Measurements from ENCODE around the gene ZNF558. TPM values are rescaled to one million over a fixed set of nuclear protein-coding genes. Genes with fewer than 3 reads are reported as not detected.
A peak's percentile ranks its signal among the peaks of the same experiment; 100 is the strongest.

Gene ZNF558
- total RNA-seq, 1 experiment from 2014 or later = 28.7 TPM

DNA sequence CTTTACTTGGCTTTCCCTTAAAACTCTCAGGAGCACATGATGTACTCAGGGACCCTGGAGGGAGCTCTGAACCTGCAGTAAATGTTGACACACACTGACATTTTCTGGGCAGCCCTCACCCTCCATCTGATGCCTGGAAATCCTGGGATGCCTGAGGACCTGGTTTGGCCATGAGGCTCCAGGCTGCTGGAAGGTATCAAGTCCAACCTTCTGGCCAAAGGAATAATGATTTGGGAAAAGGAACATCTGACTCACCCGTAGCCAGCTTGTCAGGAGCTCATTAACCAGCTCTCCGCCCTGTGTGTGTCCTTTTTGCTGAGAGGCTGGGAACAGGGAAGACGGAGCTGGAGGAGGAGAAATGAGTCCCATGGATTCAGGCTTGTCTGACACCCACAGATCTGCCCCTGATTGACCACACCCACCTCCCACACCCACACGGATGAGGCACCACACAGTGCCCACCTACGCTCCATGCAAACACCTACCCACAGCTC lies 10.3 kb downstream of the ZNF558 start:
- Histone ChIP-seq H3K27ac (no peak overlapping the region), H3K4me2 (no peak overlapping the region), H3F3A (ENCODE audit: insufficient read depth, low read depth) (no peaks in the 10 kb centered on the region), H3K4me1 (replicated peaks; ENCODE audit: insufficient read depth) (no peaks in the 10 kb centered on the region), H3K4me3 (no peak overlapping the region), H3K9me2 (ENCODE audit: insufficient read depth) (no peaks in the 10 kb centered on the region), H3K79me2 (ENCODE audit: low read depth) (no peaks in the 10 kb centered on the region), H2AFZ (no peak overlapping the region), H3K9me3 (ENCODE audit: insufficient read depth, low read depth) (peaks cover 20% of the 10 kb centered on the region), H4K20me1 (ENCODE audit: insufficient read depth) (no peaks in the 10 kb centered on the region), H3K36me3 (ENCODE audit: low read depth) (peaks cover 47% of the 10 kb centered on the region), H3K27me3 (ENCODE audit: insufficient read depth, low read depth) (no peaks in the 10 kb centered on the region)
- ChIA-PET CTCF (no interaction called here), POLR2A (ENCODE audit: unreplicated experiment) (interaction anchor here (0.7 kb wide), 1 partner anchor 197 kb away, joined by 3 read pairs; no protein-coding TSS in a partner anchor)
- no TSS peak for BruUV-seq (replicated peaks)
- TF ChIP-seq, protein P1, sequence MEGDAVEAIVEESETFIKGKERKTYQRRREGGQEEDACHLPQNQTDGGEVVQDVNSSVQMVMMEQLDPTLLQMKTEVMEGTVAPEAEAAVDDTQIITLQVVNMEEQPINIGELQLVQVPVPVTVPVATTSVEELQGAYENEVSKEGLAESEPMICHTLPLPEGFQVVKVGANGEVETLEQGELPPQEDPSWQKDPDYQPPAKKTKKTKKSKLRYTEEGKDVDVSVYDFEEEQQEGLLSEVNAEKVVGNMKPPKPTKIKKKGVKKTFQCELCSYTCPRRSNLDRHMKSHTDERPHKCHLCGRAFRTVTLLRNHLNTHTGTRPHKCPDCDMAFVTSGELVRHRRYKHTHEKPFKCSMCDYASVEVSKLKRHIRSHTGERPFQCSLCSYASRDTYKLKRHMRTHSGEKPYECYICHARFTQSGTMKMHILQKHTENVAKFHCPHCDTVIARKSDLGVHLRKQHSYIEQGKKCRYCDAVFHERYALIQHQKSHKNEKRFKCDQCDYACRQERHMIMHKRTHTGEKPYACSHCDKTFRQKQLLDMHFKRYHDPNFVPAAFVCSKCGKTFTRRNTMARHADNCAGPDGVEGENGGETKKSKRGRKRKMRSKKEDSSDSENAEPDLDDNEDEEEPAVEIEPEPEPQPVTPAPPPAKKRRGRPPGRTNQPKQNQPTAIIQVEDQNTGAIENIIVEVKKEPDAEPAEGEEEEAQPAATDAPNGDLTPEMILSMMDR (conservative IDR thresholded peaks at IDR 0.05) = no peak
- TF ChIP-seq EZH2 (IDR thresholded peaks at IDR 0.05; ENCODE audit: low read depth) = no peak
- intact Hi-C loops (cut with micrococcal nuclease; ENCODE audit: unreplicated experiment) = no loop called here
- no peak for DNase-seq

DNA sequence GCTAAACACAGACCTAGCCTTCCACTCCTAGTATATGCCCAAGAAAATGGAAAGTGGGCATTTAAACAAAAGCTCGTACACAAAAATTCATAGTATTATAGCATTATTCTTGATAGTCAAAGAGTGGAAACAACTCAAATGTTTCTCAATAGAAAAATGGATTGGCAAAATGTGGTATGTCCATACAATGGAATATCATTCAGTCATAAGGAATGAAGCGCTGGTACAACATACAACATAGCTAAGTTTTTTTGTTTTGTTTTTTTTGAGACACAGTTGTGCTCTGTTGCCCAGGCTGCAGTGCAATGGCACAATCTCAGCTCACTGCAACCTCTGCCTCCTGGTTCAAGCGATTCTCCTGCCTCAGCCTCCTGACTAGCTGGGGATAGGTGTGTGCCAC lies 11.9 kb downstream of the ZNF558 start:
- ChIA-PET POLR2A (ENCODE audit: unreplicated experiment) (no interaction called here), CTCF (no interaction called here)
- H3K9me3 ChIP-seq (ENCODE audit: insufficient read depth, low read depth) = peaks cover 30% of the 10 kb centered on the region
- no peak overlapping the region for H3K27ac ChIP-seq
- no peak overlapping the region for H3K4me2 ChIP-seq
- H4K20me1 ChIP-seq (ENCODE audit: insufficient read depth) = no peaks in the 10 kb centered on the region
- BruUV-seq (replicated peaks) = no TSS peak
- H3K4me3 ChIP-seq = no peak overlapping the region
- H3F3A ChIP-seq (ENCODE audit: insufficient read depth, low read depth) = no peaks in the 10 kb centered on the region
- no peak for TF ChIP-seq EZH2 (IDR thresholded peaks at IDR 0.05; ENCODE audit: low read depth)
- TF ChIP-seq, protein P1 (conservative IDR thresholded peaks at IDR 0.05) = no peak
- no peaks in the 10 kb centered on the region for H3K79me2 ChIP-seq (ENCODE audit: low read depth)
- no peak overlapping the region for H2AFZ ChIP-seq
- no peaks in the 10 kb centered on the region for H3K27me3 ChIP-seq (ENCODE audit: insufficient read depth, low read depth)
- H3K9me2 ChIP-seq (ENCODE audit: insufficient read depth) = no peaks in the 10 kb centered on the region
- peaks cover 63% of the 10 kb centered on the region for H3K36me3 ChIP-seq (ENCODE audit: low read depth)
- intact Hi-C loops (cut with micrococcal nuclease; ENCODE audit: unreplicated experiment) = no loop called here
- DNase-seq = no peak
- no peaks in the 10 kb centered on the region for H3K4me1 ChIP-seq (replicated peaks; ENCODE audit: insufficient read depth)

DNA sequence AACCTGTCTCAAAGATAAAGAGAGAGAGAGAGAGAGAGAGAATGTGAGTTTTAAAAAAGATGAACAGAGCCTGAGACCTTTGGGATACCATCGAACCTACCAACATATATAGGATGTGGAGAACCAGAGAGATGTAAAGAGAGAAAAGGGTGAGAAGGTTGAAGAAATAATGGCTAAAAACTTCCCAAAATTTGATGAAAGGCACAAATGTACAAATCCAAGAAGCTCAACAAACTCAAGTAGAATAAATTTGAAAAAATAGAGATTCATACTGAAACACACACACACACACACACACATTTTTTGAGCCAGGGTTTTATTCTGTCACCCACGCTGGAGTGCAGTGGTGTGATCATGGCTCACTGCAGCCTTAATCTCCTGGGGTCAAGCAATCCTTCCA lies 16.3 kb downstream of the ZNF558 start:
- Histone ChIP-seq H4K20me1 (ENCODE audit: insufficient read depth) (no peaks in the 10 kb centered on the region; the same call in 1 of the 2 replicates), H3K4me1 (replicated peaks; ENCODE audit: insufficient read depth) (no peaks in the 10 kb centered on the region), H3K79me2 (ENCODE audit: low read depth) (no peaks in the 10 kb centered on the region), H3K9me3 (ENCODE audit: insufficient read depth, low read depth) (peaks cover 75% of the 10 kb centered on the region), H2AFZ (no peak overlapping the region), H3K36me3 (ENCODE audit: low read depth) (peaks cover 94% of the 10 kb centered on the region), H3K4me2 (no peak overlapping the region), H3F3A (ENCODE audit: insufficient read depth, low read depth) (peaks cover 10% of the 10 kb centered on the region; the same call in 1 of the 2 replicates), H3K4me3 (peak overlapping the region; percentile 15; the same call in 1 of the 2 replicates), H3K27me3 (ENCODE audit: insufficient read depth, low read depth) (no peaks in the 10 kb centered on the region), H3K27ac (no peak overlapping the region), H3K9me2 (ENCODE audit: insufficient read depth) (no peaks in the 10 kb centered on the region)
- ChIA-PET CTCF (no interaction called here), POLR2A (ENCODE audit: unreplicated experiment) (no interaction called here)
- intact Hi-C loops (cut with micrococcal nuclease; ENCODE audit: unreplicated experiment) = no loop called here
- BruUV-seq (replicated peaks) = no TSS peak
- TF ChIP-seq, protein P1 (conservative IDR thresholded peaks at IDR 0.05) = no peak
- TF ChIP-seq EZH2 (IDR thresholded peaks at IDR 0.05; ENCODE audit: low read depth) = no peak
- no peak for DNase-seq

Data from PC-9 (cell line).